ENCODE measurements around the gene STXBP1. TPM values are rescaled to one million over a fixed set of nuclear protein-coding genes. Genes with fewer than 3 reads are reported as not detected.

Gene STXBP1
- total and polyA plus RNA-seq, 9 of the 15 experiments (the other 6 are each of a cell fraction or from before 2014, with no cell fraction given) = 4.6 to 35.1 (median 9.7) TPM

- TF ChIP-seq TEAD1 (CRISPR knock-in tag; IDR thresholded peaks at IDR 0.05) = no peak
- TF ChIP-seq ETV1 (tag; conservative IDR thresholded peaks at IDR 0.05; ENCODE audit: low read depth) = no peak
- peak; percentile 79 for TF ChIP-seq C11orf30 (IDR thresholded peaks at IDR 0.05; ENCODE audit: low read depth)
Measured at GRCh38 chr9:127700594-127701255, 88.6 kb downstream of the STXBP1 start (continued).

GRCh38 chr9:127703289-127703946 lies 91.3 kb downstream of the STXBP1 start:
- Histone ChIP-seq H3K9ac (ENCODE audit: insufficient read depth in 1 of 2, low read depth in 2 of 2, low read length in 2 of 2) (no peak overlapping the region), H3K79me2 (ENCODE audit: control insufficient read depth, insufficient read depth, low read length) (no peaks in the 10 kb centered on the region), H3K9me3 (replicated peaks; ENCODE audit: control insufficient read depth, insufficient read depth, low read depth, low read length) (no peaks in the 10 kb centered on the region), H3K4me2 (ENCODE audit: insufficient read depth, low read length) (no peak overlapping the region), H3K4me3 (no peak overlapping the region), H4K20me1 (replicated peaks; ENCODE audit: control insufficient read depth, insufficient read depth, low read length) (no peaks in the 10 kb centered on the region), H2AFZ (ENCODE audit: low read depth, low read length) (no peak overlapping the region), H3K36me3 (ENCODE audit: control insufficient read depth, insufficient read depth, low read length) (no peaks in the 10 kb centered on the region), H3K27me3 (ENCODE audit: control insufficient read depth in 2 of 2, insufficient read depth in 2 of 2, low read length in 2 of 2) (no peaks in the 10 kb centered on the region), H3K4me1 (replicated peaks in 1 of 2; ENCODE audit: control insufficient read depth in 2 of 2, insufficient read depth in 2 of 2, low read length in 2 of 2) (peaks cover 21 to 45% of the 10 kb centered on the region in 2 experiments; a peak in 4 of 5 replicates), H3K9me1 (ENCODE audit: control insufficient read depth, insufficient read depth, low read length) (no peaks in the 10 kb centered on the region), H3K27ac (ENCODE audit: extremely low read depth, low read depth, low read length) (no peak overlapping the region)
- no peak for TF ChIP-seq CAMTA2 (CRISPR knock-in tag; conservative IDR thresholded peaks at IDR 0.05)
- peak; percentile 24 for TF ChIP-seq PRDM10 (IDR thresholded peaks at IDR 0.05; ENCODE audit: partially characterized antibody)
- TF ChIP-seq CHD1 (IDR thresholded peaks at IDR 0.05; ENCODE audit: low read length) = no peak
- intact Hi-C loops (cut with micrococcal nuclease) = no loop called here
- WGBS (ENCODE audit: insufficient coverage, low coverage, missing lambda C conversion rate) = 53% methylated on average over 9 of the region's 9 CpGs
- no TSS peak for BruUV-seq (replicated peaks)
- ATAC-seq = no peak
- ChIA-PET POLR2A (interaction anchor here (0.6 to 1.0 kb wide), 4 partner anchors 8 to 91 kb away, joined by 3 to 4 read pairs (median 3); no protein-coding TSS in a partner anchor), CTCF (ENCODE audit: low intra/inter-chr PET ratio) (no interaction called here)
- no peak for FAIRE-seq
- in situ Hi-C loops (cut with MboI) = no loop called here
- DNase-seq (ENCODE audit: extremely low read depth in 1 of 4, low spot score in 3 of 4) = no peak

Measured in K562 (cell line).